HG03064 (cell line): ENCODE results near the gene MYH8.

ENCODE experiments used
- ATAC-seq: cut with Tn5 transposase; IDR thresholded peaks from one replicate; pipeline ENCODE4 v1.9.1; 2021; ENCODE audit warnings: low read depth; ENCODE audit not compliant: unreplicated experiment

Gene MYH8

DNA sequence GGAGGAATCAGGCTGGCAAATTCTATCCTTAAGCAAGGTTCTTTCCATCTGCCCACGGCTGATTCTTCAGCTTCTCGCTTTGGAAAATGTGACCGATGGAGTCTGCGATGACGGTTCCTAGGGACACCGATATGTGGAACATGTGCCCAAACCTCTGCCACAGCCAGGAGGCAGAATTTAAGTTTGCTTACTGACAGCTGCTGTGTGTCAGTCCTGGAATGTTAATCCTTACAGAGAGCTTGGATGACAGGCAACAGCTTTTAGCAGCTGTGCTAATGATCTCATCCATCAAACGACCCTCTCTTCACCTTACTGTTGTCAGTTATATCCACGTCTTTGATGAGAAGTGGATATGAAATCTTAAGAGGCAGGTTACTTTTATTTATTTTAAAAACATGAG is 37.6 kb downstream of the MYH8 start:
- no peak for ATAC-seq

- ATAC-seq, result no peak
Measured at GRCh38 chr17:10380631-10381408, 40.9 kb downstream of the MYH8 start.

DNA sequence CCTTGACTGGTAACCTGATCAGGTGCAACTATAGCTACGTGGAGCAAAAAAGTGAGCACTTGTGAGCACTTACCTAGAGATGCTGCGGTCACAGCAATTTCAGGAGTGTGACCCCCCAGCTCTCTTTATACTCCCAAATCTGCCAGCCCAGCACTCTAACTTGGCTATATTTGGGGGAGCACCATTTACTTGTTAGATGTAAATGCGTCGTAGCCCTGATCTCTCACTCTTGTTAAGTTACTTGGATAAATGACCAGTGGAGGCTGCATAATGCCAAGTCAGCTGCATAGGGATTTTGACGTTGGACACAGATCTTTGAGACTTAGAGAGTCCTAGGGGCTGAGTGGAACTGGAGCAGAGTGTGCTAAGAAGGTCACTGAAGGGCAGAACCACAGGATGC is 48.8 kb downstream of the MYH8 start, which contains the start of gene MYH13:
Gene MYH13 (minus strand): TSS at position 101 of the 400 bp plus-strand sequence. CDS start 8,476 bp downstream, outside the sequence.
- ATAC-seq, result no peak

- no peak for ATAC-seq
Measured at GRCh38 chr17:10370016-10370608, 51.6 kb downstream of the MYH8 start.

DNA sequence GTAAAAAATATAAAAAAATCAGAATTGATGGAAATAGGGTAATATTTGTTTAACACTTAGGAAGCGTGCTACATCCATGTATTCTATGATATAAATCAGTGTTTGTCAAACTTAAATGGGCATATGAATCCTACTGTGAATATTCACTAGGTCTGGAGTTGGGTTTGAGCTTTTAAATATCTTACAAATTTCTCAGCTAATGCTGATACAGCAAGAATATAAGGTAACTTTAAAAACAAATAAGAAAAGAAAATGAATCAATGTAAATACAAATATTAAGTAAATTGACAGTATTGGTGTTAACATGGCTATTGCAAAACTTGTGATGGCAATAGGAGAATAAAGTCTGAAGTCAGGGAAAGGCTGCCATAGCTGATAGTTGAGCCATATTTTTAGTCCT is 52.5 kb downstream of the MYH8 start:
- no peak for ATAC-seq

DNA sequence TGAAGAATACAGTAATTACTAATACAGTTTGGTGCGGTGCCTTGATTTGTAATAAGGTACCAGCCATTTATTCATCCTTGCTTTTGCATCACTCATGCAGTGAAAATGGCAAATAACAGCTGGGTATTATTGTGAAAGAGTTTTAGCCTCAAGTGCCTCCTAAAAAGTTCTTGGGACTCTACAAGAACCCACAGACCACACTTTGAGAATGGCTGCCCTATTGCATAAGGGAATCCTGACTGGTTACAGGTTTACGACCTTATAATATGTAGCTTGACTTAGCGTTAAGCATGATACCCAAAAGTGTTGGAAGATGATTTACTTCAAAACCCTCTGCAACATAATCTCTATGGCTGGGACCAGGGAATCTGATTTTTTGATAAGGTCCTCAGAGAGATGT is 53.2 kb downstream of the MYH8 start:
- ATAC-seq, result no peak

DNA sequence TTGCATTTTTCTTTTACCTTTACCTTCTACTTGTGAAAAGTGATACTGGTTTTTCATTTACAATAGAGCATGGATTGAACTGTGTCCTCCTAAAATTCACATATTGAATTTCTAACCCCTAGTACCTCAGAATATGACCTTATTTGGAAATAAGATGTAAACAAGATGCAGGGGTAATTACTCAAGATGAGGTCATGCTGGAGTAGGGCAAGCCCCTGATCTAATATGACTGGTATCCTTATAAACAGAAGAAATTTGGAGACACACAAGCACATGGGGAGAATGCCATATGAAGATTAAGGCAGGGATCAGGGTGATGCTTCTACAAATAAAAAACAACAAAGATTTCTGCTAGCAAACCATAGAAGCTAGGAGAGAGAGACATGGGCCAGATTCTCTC is 61.2 kb downstream of the MYH8 start:
- no peak for ATAC-seq

- no peak for ATAC-seq
Measured at GRCh38 chr17:10357768-10358167, 64.0 kb downstream of the MYH8 start.

DNA sequence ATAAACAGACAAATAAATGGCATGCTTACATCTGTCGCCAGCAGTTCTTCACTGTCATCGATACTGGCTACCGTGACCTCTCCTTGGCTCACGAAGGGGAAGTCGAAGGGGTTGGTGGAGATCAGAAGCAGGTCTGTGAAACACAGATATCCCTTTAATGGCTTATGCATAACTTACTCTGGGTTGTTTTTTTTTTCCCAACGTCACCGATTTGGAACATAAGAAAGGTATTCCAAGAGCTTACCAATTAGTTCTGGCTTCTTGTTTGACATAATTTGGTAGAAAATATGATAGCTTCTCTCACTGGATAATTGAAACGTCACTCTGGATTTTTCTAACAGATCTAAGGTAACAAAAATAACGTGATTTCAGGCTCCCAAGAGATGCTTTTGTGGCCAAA is 67.1 kb downstream of the MYH8 start:
- no peak for ATAC-seq

DNA sequence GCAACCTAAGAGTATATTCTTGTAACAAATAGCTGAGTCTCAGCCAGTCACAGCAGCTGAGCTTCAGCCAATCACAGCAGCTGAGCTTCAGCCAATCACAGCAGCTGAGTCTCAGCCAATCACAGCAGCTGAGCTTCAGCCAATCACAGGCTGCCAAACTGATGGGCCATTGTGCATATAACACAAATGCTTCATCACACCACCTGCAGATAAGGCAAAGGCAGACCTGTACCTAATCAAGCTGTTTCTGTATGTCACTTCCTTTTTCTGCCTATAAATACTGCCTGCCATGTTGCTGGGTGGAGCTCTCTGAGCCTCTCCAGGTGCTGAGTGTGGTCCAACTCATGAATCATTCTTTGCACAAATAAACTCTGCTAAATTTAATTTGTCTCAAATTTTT is 68.9 kb downstream of the MYH8 start:
- ATAC-seq, result no peak

GRCh38 chr17:10349403-10349802 is 72.3 kb downstream of the MYH8 start:
- no peak for ATAC-seq

GRCh38 chr17:10344816-10345215 is 76.9 kb downstream of the MYH8 start:
- no peak for ATAC-seq
